PC-9 (cell line): ENCODE data around the gene OPA1. TPM values are rescaled to one million over a fixed set of nuclear protein-coding genes. Genes with fewer than 3 reads are reported as not detected.

Source experiments
- BruUV-seq: library from RNA; stranded (reverse); fragments of 400-500 nt; replicated peaks from 2 replicates; lab custom pipeline; 2021; lab: Mats Ljungman, UMichigan
- CTCF ChIA-PET: fragments of 300-600 bp; sonication (Branson Sonifier 250); formaldehyde crosslinking; loops from one replicate; lab custom pipeline; 2022; ENCODE audit warnings: antibody characterized with exemption; lab: Charles Lee
- POLR2A ChIA-PET: fragments of 300-600 bp; sonication (Branson Sonifier 250); formaldehyde crosslinking; loops from one replicate; lab custom pipeline; 2022; ENCODE audit warnings: antibody characterized with exemption; ENCODE audit not compliant: unreplicated experiment; lab: Charles Lee
- DNase-seq, 2 experiments: peaks; one replicate each; pipeline versions ENCODE4 v3.0.0 to v3.0.0-alpha.2; 2015 to 2022; ENCODE audit warnings: mixed read lengths in 1 of 2
- H2AFZ ChIP-seq: fragments of 200-600 bp; sonication (generic); 2 replicates; pipeline ENCODE4 v1.8.1; 2017; ENCODE audit warnings: antibody characterized with exemption
- H3F3A ChIP-seq: fragments of 200-600 bp; sonication (generic); 2 replicates; pipeline ENCODE4 v1.8.1; 2017; ENCODE audit warnings: antibody characterized with exemption, mild to moderate bottlenecking, low read depth; ENCODE audit not compliant: insufficient read depth
- H3K27ac ChIP-seq: fragments of 200-600 bp; sonication (generic); 2 replicates; pipeline ENCODE4 v1.6.1; 2016; ENCODE audit warnings: mixed run types
- H3K27me3 ChIP-seq: fragments of 200-600 bp; sonication (generic); 2 replicates; pipeline ENCODE4 v1.6.1; 2016; ENCODE audit warnings: low read depth, mixed run types; ENCODE audit not compliant: insufficient read depth
- H3K36me3 ChIP-seq: fragments of 200-600 bp; sonication (generic); 2 replicates; pipeline ENCODE4 v1.6.1; 2016; ENCODE audit warnings: low read depth, mixed run types
- H3K4me1 ChIP-seq: fragments of 200-600 bp; sonication (generic); replicated peaks from 2 replicates; pipeline ENCODE4 v1.6.1; 2016; ENCODE audit warnings: mixed run types; ENCODE audit not compliant: insufficient read depth
- H3K4me2 ChIP-seq: fragments of 200-600 bp; sonication (generic); 2 replicates; pipeline ENCODE4 v1.6.1; 2017; ENCODE audit warnings: mixed run types
- H3K4me3 ChIP-seq: fragments of 200-600 bp; sonication (generic); 2 replicates; pipeline ENCODE4 v1.6.1; 2016; ENCODE audit warnings: mixed run types
- H3K79me2 ChIP-seq: fragments of 200-600 bp; sonication (generic); 2 replicates; pipeline ENCODE4 v1.6.1; 2017; ENCODE audit warnings: low read depth, mixed run types
- H3K9me2 ChIP-seq: fragments of 200-600 bp; sonication (generic); 2 replicates; pipeline ENCODE4 v1.8.1; 2017; ENCODE audit warnings: mild to moderate bottlenecking; ENCODE audit not compliant: insufficient read depth
- H3K9me3 ChIP-seq: fragments of 200-600 bp; sonication (generic); 2 replicates; pipeline ENCODE4 v1.8.1; 2016; ENCODE audit warnings: low read depth; ENCODE audit not compliant: insufficient read depth
- H4K20me1 ChIP-seq: fragments of 200-600 bp; sonication (generic); 2 replicates; pipeline ENCODE4 v1.8.1; 2017; ENCODE audit not compliant: insufficient read depth
- EZH2 ChIP-seq: fragments of 200-600 bp; sonication (generic); IDR thresholded peaks from 2 replicates; pipeline ENCODE4 v1.8.0; 2017; ENCODE audit warnings: antibody characterized with exemption, low read depth
- intact Hi-C: fragments of 100-400 bp; cut with micrococcal nuclease; formaldehyde crosslinking; loops from one replicate; pipeline ENCODE4 v1.10.0; 2022; ENCODE audit not compliant: unreplicated experiment
- total RNA-seq: library from RNA; stranded (reverse); gene quantifications from 2 replicates; pipeline ENCODE4 v1.2.3, GENCODE V29; 2021
- TF ChIP-seq, protein P1 (sequence below): fragments of 200-600 bp; sonication (generic); conservative IDR thresholded peaks from 2 replicates; pipeline ENCODE4 v1.6.1; 2017; ENCODE audit warnings: mixed run types, antibody characterized with exemption, mild to moderate bottlenecking, moderate library complexity

OPA1 gene
- total RNA-seq, 1 experiment from 2014 or later = 120 TPM

DNA sequence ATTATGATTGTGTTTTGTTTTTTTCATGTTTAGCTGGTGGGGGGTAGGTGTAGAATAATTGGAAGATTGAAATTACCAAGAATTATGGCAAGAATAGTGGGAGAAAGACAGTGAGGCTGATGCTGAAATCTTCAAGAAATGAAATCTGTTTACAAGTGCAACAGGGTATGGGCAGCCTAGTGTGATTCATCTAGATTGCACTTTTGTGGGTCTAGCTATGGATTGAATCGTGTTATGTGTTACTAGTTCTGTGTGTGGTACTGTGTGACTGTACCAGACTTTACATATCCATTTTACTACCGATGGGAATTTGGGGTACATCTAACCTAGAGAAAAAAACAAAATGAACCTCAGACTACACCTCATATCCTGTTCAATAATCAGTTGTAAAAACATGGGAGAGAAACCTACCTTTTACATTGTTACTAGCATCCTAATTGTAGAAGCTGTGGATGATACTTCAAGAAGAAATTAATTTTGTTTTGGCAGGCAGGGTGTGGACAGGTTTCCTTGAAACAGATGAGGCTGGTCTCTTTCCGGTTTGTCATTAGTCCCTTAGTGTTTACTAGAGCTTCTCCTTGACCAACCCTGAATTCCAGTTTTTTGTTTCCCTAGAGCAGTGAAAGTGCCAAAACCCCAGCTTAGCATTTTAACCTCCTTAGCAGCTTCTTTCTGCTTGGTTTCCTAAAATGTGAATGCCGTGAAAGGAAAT lies 47.9 kb downstream of the OPA1 start:
- Histone ChIP-seq H3K36me3 (peaks cover 57% of the 10 kb centered on the region), H3K9me2 (no peaks in the 10 kb centered on the region), H4K20me1 (no peaks in the 10 kb centered on the region), H3F3A (no peaks in the 10 kb centered on the region; the same call in 1 of the 2 replicates), H2AFZ (no peak overlapping the region), H3K4me3 (no peak overlapping the region), H3K27me3 (no peaks in the 10 kb centered on the region), H3K4me2 (no peak overlapping the region), H3K4me1 (no peaks in the 10 kb centered on the region), H3K9me3 (no peaks in the 10 kb centered on the region), H3K79me2 (no peaks in the 10 kb centered on the region), H3K27ac (no peak overlapping the region; the same call in 1 of the 2 replicates)
- BruUV-seq = no TSS peak
- DNase-seq = no peak
- intact Hi-C loops = no loop called here
- POLR2A ChIA-PET = no interaction called here
- no peak for TF ChIP-seq EZH2
- TF ChIP-seq, protein P1, sequence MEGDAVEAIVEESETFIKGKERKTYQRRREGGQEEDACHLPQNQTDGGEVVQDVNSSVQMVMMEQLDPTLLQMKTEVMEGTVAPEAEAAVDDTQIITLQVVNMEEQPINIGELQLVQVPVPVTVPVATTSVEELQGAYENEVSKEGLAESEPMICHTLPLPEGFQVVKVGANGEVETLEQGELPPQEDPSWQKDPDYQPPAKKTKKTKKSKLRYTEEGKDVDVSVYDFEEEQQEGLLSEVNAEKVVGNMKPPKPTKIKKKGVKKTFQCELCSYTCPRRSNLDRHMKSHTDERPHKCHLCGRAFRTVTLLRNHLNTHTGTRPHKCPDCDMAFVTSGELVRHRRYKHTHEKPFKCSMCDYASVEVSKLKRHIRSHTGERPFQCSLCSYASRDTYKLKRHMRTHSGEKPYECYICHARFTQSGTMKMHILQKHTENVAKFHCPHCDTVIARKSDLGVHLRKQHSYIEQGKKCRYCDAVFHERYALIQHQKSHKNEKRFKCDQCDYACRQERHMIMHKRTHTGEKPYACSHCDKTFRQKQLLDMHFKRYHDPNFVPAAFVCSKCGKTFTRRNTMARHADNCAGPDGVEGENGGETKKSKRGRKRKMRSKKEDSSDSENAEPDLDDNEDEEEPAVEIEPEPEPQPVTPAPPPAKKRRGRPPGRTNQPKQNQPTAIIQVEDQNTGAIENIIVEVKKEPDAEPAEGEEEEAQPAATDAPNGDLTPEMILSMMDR = no peak
- CTCF ChIA-PET = interaction anchor here (0.6 kb wide), 1 partner anchor 872 kb away, joined by 4 read pairs; no protein-coding TSS in a partner anchor

DNA sequence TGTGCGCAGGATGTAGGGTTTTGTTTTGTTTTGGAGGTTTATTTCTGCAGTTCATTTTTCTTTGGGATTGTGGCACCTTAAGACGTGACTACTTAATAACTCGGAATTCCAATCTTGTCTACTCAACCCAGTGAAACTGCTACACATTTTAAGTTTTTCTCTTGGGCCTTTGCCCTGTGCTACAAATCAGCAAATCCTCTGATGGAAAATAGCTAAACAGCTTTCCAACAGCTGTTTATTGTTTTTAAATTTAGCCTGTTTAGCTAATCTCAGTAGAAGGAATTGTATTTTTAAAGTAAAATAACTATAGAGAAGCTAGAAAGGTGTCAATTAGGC lies 48.4 kb downstream of the OPA1 start:
- TF ChIP-seq, protein P1 = no peak
- TF ChIP-seq EZH2 = no peak
- Histone ChIP-seq H3K4me2 (no peak overlapping the region), H3K27ac (no peak overlapping the region), H3K79me2 (no peaks in the 10 kb centered on the region), H2AFZ (no peak overlapping the region), H3K4me1 (no peaks in the 10 kb centered on the region), H3K27me3 (no peaks in the 10 kb centered on the region), H3F3A (no peaks in the 10 kb centered on the region; the same call in 1 of the 2 replicates), H3K9me3 (no peaks in the 10 kb centered on the region), H4K20me1 (no peaks in the 10 kb centered on the region), H3K4me3 (no peak overlapping the region), H3K9me2 (no peaks in the 10 kb centered on the region), H3K36me3 (peaks cover 59% of the 10 kb centered on the region)
- CTCF ChIA-PET = interaction anchor here (0.6 kb wide), 1 partner anchor 872 kb away, joined by 4 read pairs; no protein-coding TSS in a partner anchor
- no TSS peak for BruUV-seq
- POLR2A ChIA-PET = no interaction called here
- intact Hi-C loops = no loop called here
- no peak for DNase-seq

DNA sequence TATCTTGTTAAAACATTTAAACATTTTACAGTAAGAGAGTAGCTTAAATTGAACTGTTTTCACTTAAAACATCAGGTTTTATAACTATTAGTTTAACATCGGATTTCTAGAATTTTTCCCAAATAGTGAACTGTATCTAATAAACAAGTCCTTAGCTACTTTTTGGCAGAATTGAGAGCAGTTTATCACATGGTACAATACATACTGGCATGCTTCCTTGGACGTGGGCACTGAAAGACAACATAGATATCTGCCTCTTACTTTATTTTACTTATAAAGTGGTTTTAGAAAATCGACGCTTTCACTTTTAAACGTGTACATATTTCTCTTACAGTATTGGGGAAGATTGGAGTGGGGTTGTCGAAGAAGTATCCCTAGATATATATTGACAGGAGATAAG lies 52.8 kb downstream of the OPA1 start:
- POLR2A ChIA-PET = no interaction called here

More for the DNA sequence above, 52.8 kb downstream of the OPA1 start:
- no TSS peak for BruUV-seq
- Histone ChIP-seq H3K36me3 (peaks cover 65% of the 10 kb centered on the region), H3F3A (no peaks in the 10 kb centered on the region; the same call in 1 of the 2 replicates), H3K4me2 (no peak overlapping the region), H3K4me1 (no peaks in the 10 kb centered on the region), H2AFZ (no peak overlapping the region), H4K20me1 (no peaks in the 10 kb centered on the region), H3K27ac (no peak overlapping the region), H3K79me2 (no peaks in the 10 kb centered on the region), H3K9me3 (no peaks in the 10 kb centered on the region), H3K27me3 (no peaks in the 10 kb centered on the region), H3K9me2 (no peaks in the 10 kb centered on the region), H3K4me3 (no peak overlapping the region)
- DNase-seq = no peak
- CTCF ChIA-PET = interaction anchor here (0.7 kb wide), 1 partner anchor 547 kb away, joined by 3 read pairs; no protein-coding TSS in a partner anchor
- TF ChIP-seq EZH2 = no peak
- TF ChIP-seq, protein P1 = no peak
- intact Hi-C loops = no loop called here
